Activated CD4-positive, CD25-positive, alpha-beta regulatory T cell treated with anti-CD3 and anti-CD28 coated beads, Interleukin-2, amount 50 U/mL, for 16 hours (primary cell): ENCODE data around the gene NPIPB2.
"Not testable (repeated sequence)": the region's sequence is repeated elsewhere in the genome, so short reads cannot be mapped to it uniquely, and the experiment has no call there.

Experiments
- DNase-seq: peaks from one replicate; pipeline ENCODE4 v3.0.0-alpha.2; 2020; ENCODE audit warnings: low read depth, low spot score

NPIPB2 gene

GRCh38 chr16:11941945-11942344 is at the start of gene NPIPB2:
TSS of gene NPIPB2 (minus strand) at chr16:11942045. CDS start at chr16:11942045, 0 bp downstream.
- DNase-seq = not testable (repeated sequence)

GRCh38 chr16:11990702-11991390 is 49.0 kb upstream of the NPIPB2 start:
- DNase-seq = no peak

- DNase-seq = no peak
These were observed 46.6 kb upstream of the NPIPB2 start for GRCh38 chr16:11988258-11988978.

- DNase-seq = no peak
These were observed 44.7 kb upstream of the NPIPB2 start for GRCh38 chr16:11986521-11987057.

- no peak for DNase-seq
These were observed 43.4 kb upstream of the NPIPB2 start for GRCh38 chr16:11985250-11985649.

GRCh38 chr16:11980136-11980844 is 38.4 kb upstream of the NPIPB2 start:
- DNase-seq = no peak

- DNase-seq = no peak
These were observed 37.3 kb upstream of the NPIPB2 start for GRCh38 chr16:11979013-11979672.

GRCh38 chr16:11978080-11978479 is 36.2 kb upstream of the NPIPB2 start:
- no peak for DNase-seq

GRCh38 chr16:11977376-11978041 is 35.7 kb upstream of the NPIPB2 start:
- DNase-seq = no peak

- no peak for DNase-seq
These were observed 35.1 kb upstream of the NPIPB2 start for GRCh38 chr16:11976850-11977375.

- DNase-seq = no peak
These were observed 31.2 kb upstream of the NPIPB2 start for GRCh38 chr16:11973070-11973469.

- DNase-seq = no peak
These were observed 30.3 kb upstream of the NPIPB2 start for GRCh38 chr16:11972128-11972527.

- DNase-seq = not testable (repeated sequence)
These were observed 28.4 kb upstream of the NPIPB2 start for GRCh38 chr16:11970292-11970691.

- no peak for DNase-seq
These were observed 26.7 kb upstream of the NPIPB2 start for GRCh38 chr16:11968577-11968976.

GRCh38 chr16:11967195-11967911 is 25.5 kb upstream of the NPIPB2 start:
- DNase-seq = no peak

GRCh38 chr16:11966173-11966572 is 24.3 kb upstream of the NPIPB2 start:
- DNase-seq = no peak

GRCh38 chr16:11964761-11965551 is 23.1 kb upstream of the NPIPB2 start, which contains the start of gene TNFRSF17:
TSS of gene TNFRSF17 (plus strand) at chr16:11965210. CDS start at chr16:11965325, 115 bp downstream.
- no peak for DNase-seq

- no peak for DNase-seq
These were observed 21.9 kb upstream of the NPIPB2 start for GRCh38 chr16:11963706-11964105.

- not testable (repeated sequence) for DNase-seq
These were observed 21.1 kb upstream of the NPIPB2 start for GRCh38 chr16:11962978-11963377.
